Activated T-cell treated with anti-CD3 and anti-CD28 coated beads for 24 hours (primary cell): ENCODE data around the gene RECK.
A peak's percentile ranks its signal among the peaks of the same experiment; 100 is the strongest.
"Not testable (repeated sequence)": the region's sequence is repeated elsewhere in the genome, so short reads cannot be mapped to it uniquely, and the experiment has no call there.

Experiments
- DNase-seq: peaks from one replicate; pipeline ENCODE4 v3.0.0-alpha.2; 2020; ENCODE audit warnings: low read depth

RECK gene

GRCh38 chr9:36036780-36037548, at the start of gene RECK:
RECK (plus strand) TSS chr9:36036913; CDS start chr9:36036999, 86 bp downstream.
- DNase-seq: peak; percentile 84

- no peak for DNase-seq
Observed at GRCh38 chr9:35990155-35990554, 46.6 kb upstream of the RECK start.

- DNase-seq: not testable (repeated sequence)
Observed at GRCh38 chr9:35993136-35993535, 43.6 kb upstream of the RECK start.

- no peak for DNase-seq
Observed at GRCh38 chr9:35993976-35994720, 42.6 kb upstream of the RECK start.

- DNase-seq: no peak
Observed at GRCh38 chr9:35994959-35995358, 41.8 kb upstream of the RECK start.

GRCh38 chr9:35996358-35996970, 40.2 kb upstream of the RECK start:
- no peak for DNase-seq

- not testable (repeated sequence) for DNase-seq
Observed at GRCh38 chr9:35997016-35997415, 39.7 kb upstream of the RECK start.

GRCh38 chr9:35998333-35998732, 38.4 kb upstream of the RECK start:
- no peak for DNase-seq

GRCh38 chr9:36005891-36006290, 30.8 kb upstream of the RECK start:
- DNase-seq: no peak

- DNase-seq: no peak
Observed at GRCh38 chr9:36006549-36007315, 30.0 kb upstream of the RECK start.

- DNase-seq: no peak
Observed at GRCh38 chr9:36007316-36007708, 29.4 kb upstream of the RECK start.

- DNase-seq: no peak
Observed at GRCh38 chr9:36007852-36008251, 28.9 kb upstream of the RECK start.

- peak; percentile 57 for DNase-seq
Observed at GRCh38 chr9:36008774-36009300, 27.9 kb upstream of the RECK start.

GRCh38 chr9:36011379-36011778, 25.3 kb upstream of the RECK start:
- no peak for DNase-seq

GRCh38 chr9:36017278-36017677, 19.4 kb upstream of the RECK start:
- DNase-seq: no peak

- DNase-seq: no peak
Observed at GRCh38 chr9:36018129-36018528, 18.6 kb upstream of the RECK start.

GRCh38 chr9:36018891-36019720, 17.6 kb upstream of the RECK start:
- no peak for DNase-seq

- DNase-seq: no peak
Observed at GRCh38 chr9:36021968-36022367, 14.7 kb upstream of the RECK start.

- DNase-seq: peak; percentile 58
Observed at GRCh38 chr9:36023260-36024048, 13.3 kb upstream of the RECK start.

GRCh38 chr9:36025746-36026145, 11.0 kb upstream of the RECK start:
- DNase-seq: no peak
